ENCODE measurements around the gene OGDH. TPM values are rescaled to one million over a fixed set of nuclear protein-coding genes. Genes with fewer than 3 reads are reported as not detected.
A peak's percentile ranks its signal among the peaks of the same experiment; 100 is the strongest.

OGDH gene
- total RNA-seq, 1 experiment from 2014 or later: 69.1 TPM

GRCh38 chr7:44693641-44694313 is 87.3 kb downstream of the OGDH start (continued):
- no peak for TF ChIP-seq REST (IDR thresholded peaks at IDR 0.05; ENCODE audit: low read depth)

- Histone ChIP-seq H3K9me3 (ENCODE audit: control insufficient read depth in 1 of 2, insufficient read depth in 1 of 2, low read depth in 1 of 2, low read length in 2 of 2) (no peaks in the 10 kb centered on the region), H3K36me3 (ENCODE audit: control insufficient read depth in 1 of 2, insufficient read depth in 2 of 2, low read length in 2 of 2) (peaks cover 13 to 24% of the 10 kb centered on the region in 2 experiments; a peak in 3 of 4 replicates), H3K4me2 (ENCODE audit: low read length) (peak overlapping the region; percentile 69), H3K9ac (ENCODE audit: low read length) (peak overlapping the region; percentile 21; the same call in 1 of the 2 replicates), H3K9me2 (ENCODE audit: insufficient read depth) (no peaks in the 10 kb centered on the region), H3K27me3 (ENCODE audit: insufficient read depth, low read length) (no peaks in the 10 kb centered on the region), H2AFZ (ENCODE audit: low read depth, low read length, poor library complexity, severe bottlenecking) (no peak overlapping the region), H3K4me3 (replicated peaks in 1 of 2; ENCODE audit: low read depth in 1 of 2, low read length in 2 of 2) (0 out of 4 replicates have a peak overlapping the region, but pooled peaks of 1 of the 2 experiments have one; percentile 25), H4K20me1 (ENCODE audit: insufficient read depth) (no peaks in the 10 kb centered on the region), H3K79me2 (ENCODE audit: insufficient read depth, low read length) (no peaks in the 10 kb centered on the region), H3K27ac (ENCODE audit: low read depth, low read length) (peak overlapping the region; percentile 1; the same call in 1 of the 2 replicates), H3K4me1 (ENCODE audit: control insufficient read depth in 1 of 2, insufficient read depth in 2 of 2, low read length in 2 of 2) (peaks cover 10 to 20% of the 10 kb centered on the region in 2 experiments)
- ChIA-PET RAD21 (ENCODE audit: low non-redundant PET in 1 of 2, low total read pairs in 2 of 2, uncharacterized antibody in 2 of 2, unreplicated experiment in 2 of 2) (interaction anchor here (0.6 to 1.0 kb wide), 2 partner anchors 16 to 23 kb away, joined by 3 to 8 read pairs; no protein-coding TSS in a partner anchor), POLR2A (no interaction called here), CTCF (no interaction called here)
- intact Hi-C loops (cut with micrococcal nuclease): no loop called here
- ATAC-seq (peak; percentile 11; the same call in 1 of the 2 replicates), DNase-seq (ENCODE audit: low read depth, low spot score) (no peak)
- BruUV-seq (replicated peaks): no TSS peak
- no peak for TF ChIP-seq SP1 (IDR thresholded peaks at IDR 0.05; ENCODE audit: low read depth)
- no peak for TF ChIP-seq CTCF (IDR thresholded peaks at IDR 0.05 in 2 of 3, conservative IDR thresholded peaks at IDR 0.05 in 1 of 3; ENCODE audit: borderline replicate concordance in 1 of 3, insufficient read depth in 1 of 3, low read depth in 2 of 3, low read length in 2 of 3)
- no peak for TF ChIP-seq ZNF274 (IDR thresholded peaks at IDR 0.05; ENCODE audit: low read depth, low read length)
- TF ChIP-seq FOSL1 (IDR thresholded peaks at IDR 0.05; ENCODE audit: low read depth): no peak
- no peak for TF ChIP-seq ZFX (IDR thresholded peaks at IDR 0.05)
- no peak for TF ChIP-seq JUND (IDR thresholded peaks at IDR 0.05)
- TF ChIP-seq EZH2phosphoT487 (IDR thresholded peaks at IDR 0.05; ENCODE audit: borderline replicate concordance): no peak
- no peak for TF ChIP-seq CEBPB (IDR thresholded peaks at IDR 0.05; ENCODE audit: low read depth)
- no peak for TF ChIP-seq ZBTB33 (IDR thresholded peaks at IDR 0.05; ENCODE audit: extremely low read depth, insufficient replicate concordance, low read length)
- TF ChIP-seq TCF7L2 (IDR thresholded peaks at IDR 0.05; ENCODE audit: borderline replicate concordance, extremely low read depth, insufficient read depth, insufficient read length): no peak
- no peak for TF ChIP-seq EZH2 (IDR thresholded peaks at IDR 0.05)
- no peak for TF ChIP-seq POLR2A (IDR thresholded peaks at IDR 0.05; ENCODE audit: borderline replicate concordance, extremely low read depth, insufficient read depth, insufficient read length)
- no peak for TF ChIP-seq YY1 (IDR thresholded peaks at IDR 0.05; ENCODE audit: extremely low read depth, insufficient replicate concordance, low read depth, low read length)
- TF ChIP-seq EGR1 (IDR thresholded peaks at IDR 0.05; ENCODE audit: low read depth): no peak
- no peak for TF ChIP-seq SRF (IDR thresholded peaks at IDR 0.05; ENCODE audit: low read depth)
- TF ChIP-seq ATF3 (IDR thresholded peaks at IDR 0.05): no peak
These were observed 87.9 kb downstream of the OGDH start for GRCh38 chr7:44694326-44694725.

All from HCT116 (cell line).